Heart right ventricle (tissue), 16 donors: ENCODE data around the gene PDPR. TPM values are rescaled to one million over a fixed set of nuclear protein-coding genes. Genes with fewer than 3 reads are reported as not detected.
A peak's percentile ranks its signal among the peaks of the same experiment; 100 is the strongest.
"Not testable (repeated sequence)": the region's sequence is repeated elsewhere in the genome, so short reads cannot be mapped to it uniquely, and the experiment has no call there.

Experiments
- ATAC-seq, 8 donors: fragments of 200-7000 bp; cut with Tn5 transposase; one replicate each; pipeline ENCODE4 v1.9.1; 2020; ENCODE audit warnings: mild to moderate bottlenecking in 8 of 8, moderate library complexity in 8 of 8, moderate number of reproducible peaks in 1 of 8
- DNase-seq, 2 donors: peaks; one replicate each; pipeline ENCODE4 v3.0.0-alpha.2; 2020
- H3K27ac ChIP-seq, 10 donors: fragments of 200-600 bp; sonication (generic) in 2 of 10; one replicate each; pipeline versions ENCODE4 v1.5.0 to v1.8.0; 2020 to 2022; ENCODE audit warnings: mild to moderate bottlenecking in 3 of 10
- H3K27me3 ChIP-seq, 7 donors: fragments of 200-600 bp; one replicate each; pipeline ENCODE4 v1.8.0; 2021 to 2022; ENCODE audit warnings: mild to moderate bottlenecking in 2 of 7
- H3K36me3 ChIP-seq, 9 donors: fragments of 200-600 bp; sonication (generic) in 1 of 9; one replicate each; pipeline versions ENCODE4 v1.5.0 to v1.8.0; 2020 to 2022; ENCODE audit warnings: mild to moderate bottlenecking in 2 of 9
- H3K4me1 ChIP-seq, 9 donors: fragments of 200-600 bp; sonication (generic) in 1 of 9; one replicate each; pipeline versions ENCODE4 v1.5.0 to v1.8.0; 2020 to 2022; ENCODE audit warnings: mild to moderate bottlenecking in 4 of 9
- H3K4me3 ChIP-seq, 10 donors: fragments of 200-600 bp; sonication (generic) in 2 of 10; one replicate each; pipeline versions ENCODE4 v1.5.0 to v1.8.0; 2020 to 2022; ENCODE audit warnings: mild to moderate bottlenecking in 7 of 10, moderate library complexity in 2 of 10
- H3K9me3 ChIP-seq, 11 donors: fragments of 200-600 bp in 10 of 11; sonication (generic) in 2 of 11; one replicate each; pipeline versions ENCODE4 v1.5.0 to v1.8.0; 2013 to 2022; ENCODE audit warnings: mild to moderate bottlenecking in 2 of 11, control low read depth in 1 of 11, moderate library complexity in 1 of 11
- CTCF ChIP-seq, 9 donors: fragments of 200-600 bp; sonication (generic) in 2 of 9; IDR thresholded peaks; one replicate each; pipeline versions ENCODE4 v1.5.0 to v1.8.0; 2021 to 2022; ENCODE audit warnings: antibody characterized with exemption in 9 of 9, mild to moderate bottlenecking in 5 of 9, moderate library complexity in 1 of 9
- WGBS, 2 donors: extraction: QIAGEN DNeasy Blood & Tissue Kit; methylation state at CpG; one replicate each; pipeline ENCODE4 v1.1.7; 2013; ENCODE audit warnings: inconsistent platforms in 1 of 2; 5-methylcytosine and 5-hydroxymethylcytosine counted together
- intact Hi-C, 10 donors: fragments of 100-400 bp; cut with DNase I; formaldehyde crosslinking; loops; one replicate each; pipeline versions ENCODE4 v1.11.1 to v1.14.2; 2022
- polyA plus RNA-seq, 2 donors: library from polyadenylated mRNA; stranded (reverse); fragments of 200-250 nt; gene quantifications; one replicate each; pipeline ENCODE4 v1.2.3, GENCODE V29; 2013
- total RNA-seq, 10 donors: library from RNA; stranded (reverse); fragmentation: NEBNext Ultra II Directional in 3 of 10; extraction: Animal tissue kit (Norgen Biotek cat#: 25700) in 3 of 10; gene quantifications; one replicate each; pipeline versions ENCODE4 v1.2.1 to v1.2.4, GENCODE V29; 2021 to 2023
- donor health status: Arrhythmogenic right ventricular cardiomyopathy.
- donor health status: ischemic (EF 13 %, LVEDD 7.1; RV severe dilation, severe dysfunction).
- donor health status: healthy with polysubstance abuse.
- donor health status: DM: no; HTN: yes; CAD: no.
- donor health status: DM: no; HTN: no; CAD: no.
- donor health status: ischemic (EF 25% LVEDD 6.9; RV normal size, moderate dysfunction).
- donor health status: ischemic (EF 25% LVEDD 5.7; RV mildly dilated, moderate dysfunction).
- donor health status: healthy.
- donor health status: DM: yes; HTN: yes; CAD: no.
- donor health status: Ischemic cardiomyopathy.
- donor health status: ischemic (EF 35%, LVEDD 5.7; RV mildly dilated, moderate dysfunction).
- donor health status: nonischemic (EF 11% LVEDD 7.7; RV severe dilation, severe dysfunction).
- donor health status: DM: yes; HTN: yes; CAD: no.
- donor health status: PGD.
- donor health status: ischemic (EF 29% LVEDD 5.4; RV normal size, mild dysfunction).
- donor health status: nonischemic (EF 23%, LVEDD 6.1; RV moderate dilation, normal function).

Gene PDPR
- total and polyA plus RNA-seq, 12 donors, result 4.4 to 44.5 (median 24.7) TPM

- Histone ChIP-seq H3K4me3 (no peak overlapping the region), H3K36me3 (peaks cover 0 to 64% (median 27%) of the 10 kb centered on the region in 9 donors), H3K4me1 (peaks cover 0 to 4% (median 0%) of the 10 kb centered on the region in 9 donors), H3K9me3 (no peaks in the 10 kb centered on the region), H3K27ac (no peak overlapping the region), H3K27me3 (no peaks in the 10 kb centered on the region)
- no peak for DNase-seq
- no peak for TF ChIP-seq CTCF (IDR thresholded peaks at IDR 0.05)
- ATAC-seq, result no peak
- 63 to 67% methylated on average over 7 of the region's 7 CpGs for WGBS, 2 donors
- intact Hi-C loops, result loop anchor here in 4 of 10 donors (10.0 kb wide), 3 partner anchors 93 to 493 kb away; partner anchors contain the start of gene EXOSC6 (in 2 of the 4)
Observed at GRCh38 chr16:70162041-70162451, 47.9 kb downstream of the PDPR start.

GRCh38 chr16:70163596-70163995 lies 49.5 kb downstream of the PDPR start:
- TF ChIP-seq CTCF (IDR thresholded peaks at IDR 0.05), result no peak
- Histone ChIP-seq H3K4me1 (peaks cover 0 to 4% (median 0%) of the 10 kb centered on the region in 9 donors), H3K27ac (no peak overlapping the region), H3K9me3 (no peaks in the 10 kb centered on the region), H3K36me3 (peaks cover 0 to 49% (median 14%) of the 10 kb centered on the region in 9 donors), H3K27me3 (no peaks in the 10 kb centered on the region), H3K4me3 (no peak overlapping the region)
- WGBS, 2 donors, result 84 to 88% methylated on average over 10 of the region's 10 CpGs
- intact Hi-C loops, result loop anchor here in 4 of 10 donors (10.0 kb wide), 3 partner anchors 91 to 491 kb away; partner anchors contain the start of gene EXOSC6 (in 2 of the 4)
- ATAC-seq (no peak), DNase-seq (no peak)

- DNase-seq (peak in 1 of 2 donors; percentile 2), ATAC-seq (peak in 6 of 8 donors; percentile 29 to 68 (median 43))
- not testable (repeated sequence) for H3K27ac ChIP-seq, H3K4me3 ChIP-seq, H3K9me3 ChIP-seq, H3K27me3 ChIP-seq, H3K4me1 ChIP-seq
- intact Hi-C loops, result loop anchor here in 4 of 10 donors (10.0 kb wide), 3 partner anchors 88 to 488 kb away; partner anchors contain the start of gene EXOSC6 (in 2 of the 4)
- H3K36me3 ChIP-seq, result peaks cover 0 to 18% (median 8%) of the 10 kb centered on the region in 9 donors
- 84 to 92% methylated on average over 5 of the region's 10 CpGs for WGBS, 2 donors
Observed at GRCh38 chr16:70166688-70167087, 52.6 kb downstream of the PDPR start.

- DNase-seq, result not testable (repeated sequence)
- 82 to 93% methylated on average over 14 to 17 of the region's 21 CpGs for WGBS, 2 donors
Observed at GRCh38 chr16:70173212-70173837, 59.2 kb downstream of the PDPR start, which contains the start of gene CLEC18C. CLEC18C (plus strand) TSS chr16:70173787; CDS start chr16:70174279, 492 bp downstream.

GRCh38 chr16:70173916-70174315 lies 59.8 kb downstream of the PDPR start:
- intact Hi-C loops, H3K4me1 ChIP-seq, H3K4me3 ChIP-seq, H3K9me3 ChIP-seq, H3K27ac ChIP-seq, H3K36me3 ChIP-seq, H3K27me3 ChIP-seq: not testable (repeated sequence)
- DNase-seq (peak in 1 of 2 donors; percentile 2), ATAC-seq (peak in 1 of 8 donors; percentile 11)
- WGBS, 2 donors, result 53 to 81% methylated on average over 3 to 7 of the region's 15 CpGs

More at GRCh38 chr16:70173212-70173837, 59.2 kb downstream of the PDPR start, which contains the start of gene CLEC18C:
- H3K4me1 ChIP-seq, ATAC-seq, H3K9me3 ChIP-seq, H3K27ac ChIP-seq, H3K27me3 ChIP-seq, H3K4me3 ChIP-seq, intact Hi-C loops, H3K36me3 ChIP-seq: not testable (repeated sequence)

- H3K36me3 ChIP-seq, H3K27me3 ChIP-seq, intact Hi-C loops, H3K4me3 ChIP-seq, H3K9me3 ChIP-seq, DNase-seq, H3K27ac ChIP-seq, H3K4me1 ChIP-seq: not testable (repeated sequence)
- 69% methylated on average over 5 of the region's 21 CpGs; no CpG with 5 or more reads in 1 of the 2 donors for WGBS, 2 donors
- peak in 6 of 8 donors; percentile 16 to 51 (median 22) for ATAC-seq
Observed at GRCh38 chr16:70174387-70174932, 60.3 kb downstream of the PDPR start.

- H3K27ac ChIP-seq, result peak overlapping the region; percentile 51 to 87 (median 74)
- H3K27me3 ChIP-seq, H3K36me3 ChIP-seq, H3K4me1 ChIP-seq, H3K9me3 ChIP-seq, intact Hi-C loops: not testable (repeated sequence)
- 2 to 5% methylated on average over 11 to 19 of the region's 71 CpGs for WGBS, 2 donors
- peak; percentile 93 to 97 (median 95) for ATAC-seq
- peak overlapping the region; percentile 21 to 58 (median 50) for H3K4me3 ChIP-seq
- peak in 1 of 2 donors; percentile 62 for DNase-seq
Observed at GRCh38 chr16:70187858-70188607, 73.9 kb downstream of the PDPR start.

- Histone ChIP-seq H3K4me3 (peak overlapping the region in 9 of 10 donors; percentile 21 to 58 (median 50)), H3K27ac (peak overlapping the region in 8 of 10 donors; percentile 66 to 87 (median 75))
- peak in 1 of 2 donors; percentile 25 for DNase-seq
Observed at GRCh38 chr16:70188608-70188915, 74.4 kb downstream of the PDPR start.

GRCh38 chr16:70190574-70190973 lies 76.4 kb downstream of the PDPR start:
- H3K4me1 ChIP-seq, DNase-seq, H3K27me3 ChIP-seq, intact Hi-C loops, H3K36me3 ChIP-seq, H3K4me3 ChIP-seq, ATAC-seq, H3K27ac ChIP-seq, H3K9me3 ChIP-seq: not testable (repeated sequence)
- WGBS, 2 donors, result no CpG with 5 or more reads among the region's 5 CpGs

More at GRCh38 chr16:70188608-70188915, 74.4 kb downstream of the PDPR start:
- H3K27me3 ChIP-seq, intact Hi-C loops, H3K4me1 ChIP-seq, H3K9me3 ChIP-seq, H3K36me3 ChIP-seq: not testable (repeated sequence)
- WGBS, 2 donors, result 1 to 3% methylated on average over 8 to 14 of the region's 22 CpGs
- peak; percentile 63 to 81 (median 77) for ATAC-seq
